Neuronal stem cell (in vitro differentiated cells): ENCODE results near the gene VPS8.
A peak's percentile ranks its signal among the peaks of the same experiment; 100 is the strongest.

ENCODE experiments used
- DNase-seq: peaks from one replicate; pipeline ENCODE4 v3.0.0-alpha.2; 2013; ENCODE audit warnings: low spot score
- H2AFZ ChIP-seq: one replicate; pipeline ENCODE4 v1.6.1; 2013; ENCODE audit warnings: mild to moderate bottlenecking, low read length, inconsistent platforms
- H2AK5ac ChIP-seq: 2 replicates; pipeline ENCODE4 v1.6.1; 2013; ENCODE audit warnings: low read depth, mild to moderate bottlenecking, inconsistent platforms, low read length, moderate library complexity, mixed read lengths
- H2BK120ac ChIP-seq: 2 replicates; pipeline ENCODE4 v1.6.1; 2013; ENCODE audit warnings: low read depth, mild to moderate bottlenecking, inconsistent platforms, low read length, moderate library complexity, mixed read lengths
- H2BK12ac ChIP-seq: one replicate; pipeline ENCODE4 v1.6.1; 2013; ENCODE audit warnings: low read length, inconsistent platforms
- H2BK15ac ChIP-seq: 2 replicates; pipeline ENCODE4 v1.6.1; 2013; ENCODE audit warnings: mild to moderate bottlenecking, low read length, inconsistent platforms, mixed read lengths
- H2BK5ac ChIP-seq: one replicate; pipeline ENCODE4 v1.6.1; 2013; ENCODE audit warnings: inconsistent platforms, mild to moderate bottlenecking, low read length, moderate library complexity
- H3K14ac ChIP-seq: one replicate; pipeline ENCODE4 v1.6.1; 2013; ENCODE audit warnings: low read length, inconsistent platforms
- H3K18ac ChIP-seq: 2 replicates; pipeline ENCODE4 v1.6.1; 2013; ENCODE audit warnings: low read length, inconsistent platforms
- H3K23ac ChIP-seq: 2 replicates; pipeline ENCODE4 v1.6.1; 2013; ENCODE audit warnings: low read depth, mild to moderate bottlenecking, mixed read lengths, low read length, inconsistent platforms; ENCODE audit not compliant: poor library complexity
- H3K27ac ChIP-seq: replicated peaks from 3 replicates; pipeline ENCODE4 v1.5.1; 2013; ENCODE audit warnings: low read length, inconsistent platforms
- H3K27me3 ChIP-seq, 3 experiments: 2 replicates each; pipeline ENCODE4 v1.6.1; 2013; ENCODE audit warnings: low read length in 3 of 3, mild to moderate bottlenecking in 2 of 3, inconsistent platforms in 1 of 3, low read depth in 1 of 3, mixed read lengths in 1 of 3, moderate library complexity in 1 of 3; ENCODE audit not compliant: control insufficient read depth in 3 of 3, insufficient read depth in 3 of 3
- H3K36me3 ChIP-seq, 2 donors: replicated peaks in 1 of 2; 2 replicates each; pipeline ENCODE4 v1.6.1; 2013; ENCODE audit warnings: low read length in 2 of 2; ENCODE audit not compliant: control insufficient read depth in 2 of 2, insufficient read depth in 2 of 2
- H3K4ac ChIP-seq: 2 replicates; pipeline ENCODE4 v1.6.1; 2013; ENCODE audit warnings: inconsistent platforms, mild to moderate bottlenecking, low read length, moderate library complexity
- H3K4me1 ChIP-seq, 2 donors: 1 replicate in 1 of 2; 2 replicates in 1 of 2; pipeline ENCODE4 v1.6.1; 2013; ENCODE audit warnings: low read length in 2 of 2, low read depth in 1 of 2; ENCODE audit not compliant: control insufficient read depth in 2 of 2, insufficient read depth in 1 of 2
- H3K4me2 ChIP-seq: one replicate; pipeline ENCODE4 v1.6.1; 2013; ENCODE audit warnings: mild to moderate bottlenecking, low read length, inconsistent platforms; ENCODE audit not compliant: insufficient read depth, poor library complexity, severe bottlenecking
- H3K4me3 ChIP-seq, 2 donors: 2 replicates each; pipeline ENCODE4 v1.5.1; 2013; ENCODE audit warnings: low read length in 2 of 2, mild to moderate bottlenecking in 2 of 2, inconsistent platforms in 1 of 2, moderate library complexity in 1 of 2
- H3K79me1 ChIP-seq: one replicate; pipeline ENCODE4 v1.6.1; 2013; ENCODE audit warnings: low read depth, mild to moderate bottlenecking, inconsistent platforms, low read length, moderate library complexity
- H3K9ac ChIP-seq: one replicate; pipeline ENCODE4 v1.6.1; 2013; ENCODE audit warnings: mild to moderate bottlenecking, low read depth, low read length, inconsistent platforms; ENCODE audit not compliant: poor library complexity
- H3K9me3 ChIP-seq, 2 donors: replicated peaks in 1 of 2; 2 replicates each; pipeline versions ENCODE3 to v1.6.1; 2013; ENCODE audit warnings: low read length in 2 of 2, mild to moderate bottlenecking in 2 of 2, inconsistent platforms in 1 of 2, low read depth in 1 of 2, mixed read lengths in 1 of 2, moderate library complexity in 1 of 2; ENCODE audit not compliant: control insufficient read depth in 2 of 2, insufficient read depth in 1 of 2
- H4K8ac ChIP-seq: one replicate; pipeline ENCODE4 v1.6.1; 2013; ENCODE audit warnings: low read depth, mild to moderate bottlenecking, inconsistent platforms, low read length, moderate library complexity
- H4K91ac ChIP-seq: one replicate; pipeline ENCODE4 v1.6.1; 2013; ENCODE audit warnings: low read length, low read depth, mild to moderate bottlenecking, inconsistent platforms; ENCODE audit not compliant: poor library complexity
- WGBS, 2 donors: extraction: QIAGEN DNeasy Blood & Tissue Kit; methylation state at CpG; one replicate each; pipeline ENCODE4 v1.1.7; 2013; ENCODE audit warnings: missing lambda C conversion rate in 2 of 2, mixed read lengths in 1 of 2; ENCODE audit not compliant: insufficient read length in 2 of 2, insufficient replicate concordance in 1 of 2; ENCODE audit errors: extremely low coverage in 2 of 2; 5-methylcytosine and 5-hydroxymethylcytosine counted together

VPS8 gene

GRCh38 chr3:184796954-184797353 is 15.0 kb upstream of the VPS8 start:
- H3K27me3 ChIP-seq = peaks cover 0 to 21% (median 0%) of the 10 kb centered on the region in 3 experiments
- no peak for DNase-seq
- H3K23ac ChIP-seq = no peak overlapping the region
- peaks cover 3 to 4% of the 10 kb centered on the region in 2 donors for H3K9me3 ChIP-seq
- H3K18ac ChIP-seq = no peak overlapping the region
- WGBS, 2 donors = no CpG with 5 or more reads among the region's 3 CpGs
- no peaks in the 10 kb centered on the region for H3K36me3 ChIP-seq
- H3K4me3 ChIP-seq = no peak overlapping the region
- no peak overlapping the region for H2AK5ac ChIP-seq
- no peak overlapping the region for H3K4me2 ChIP-seq
- H3K27ac ChIP-seq = no peak overlapping the region
- no peak overlapping the region for H2BK5ac ChIP-seq
- no peak overlapping the region for H4K91ac ChIP-seq
- no peaks in the 10 kb centered on the region for H3K79me1 ChIP-seq
- no peak overlapping the region for H4K8ac ChIP-seq
- H2AFZ ChIP-seq = peak overlapping the region; percentile 71
- H3K4me1 ChIP-seq = peaks cover 6 to 10% of the 10 kb centered on the region in 2 donors
- no peak overlapping the region for H3K4ac ChIP-seq
- no peak overlapping the region for H2BK15ac ChIP-seq
- peak overlapping the region; percentile 17 for H2BK120ac ChIP-seq
- H2BK12ac ChIP-seq = no peak overlapping the region
- no peak overlapping the region for H3K14ac ChIP-seq
- H3K9ac ChIP-seq = no peak overlapping the region

- H3K23ac ChIP-seq = no peak overlapping the region
- peaks cover 0 to 22% (median 0%) of the 10 kb centered on the region in 3 experiments for H3K27me3 ChIP-seq
- H2BK5ac ChIP-seq = no peak overlapping the region
- H3K4me3 ChIP-seq = no peak overlapping the region
- H4K8ac ChIP-seq = no peak overlapping the region
- H3K27ac ChIP-seq = no peak overlapping the region
- no peak overlapping the region for H2AK5ac ChIP-seq
- H3K79me1 ChIP-seq = no peaks in the 10 kb centered on the region
- no peak overlapping the region for H2AFZ ChIP-seq
- H2BK120ac ChIP-seq = no peak overlapping the region
- H3K18ac ChIP-seq = no peak overlapping the region
- no peak for DNase-seq
- no peak overlapping the region for H2BK15ac ChIP-seq
- no peak overlapping the region for H3K9ac ChIP-seq
- no peak overlapping the region for H4K91ac ChIP-seq
- no peak overlapping the region for H3K4me2 ChIP-seq
- H3K9me3 ChIP-seq = peaks cover 3 to 4% of the 10 kb centered on the region in 2 donors
- no peak overlapping the region for H2BK12ac ChIP-seq
- H3K4me1 ChIP-seq = peaks cover 6 to 10% of the 10 kb centered on the region in 2 donors
- H3K4ac ChIP-seq = no peak overlapping the region
- no peaks in the 10 kb centered on the region for H3K36me3 ChIP-seq
- H3K14ac ChIP-seq = no peak overlapping the region
- no CpG with 5 or more reads among the region's 3 CpGs for WGBS, 2 donors
These were observed 13.8 kb upstream of the VPS8 start for GRCh38 chr3:184798120-184798519.

DNA sequence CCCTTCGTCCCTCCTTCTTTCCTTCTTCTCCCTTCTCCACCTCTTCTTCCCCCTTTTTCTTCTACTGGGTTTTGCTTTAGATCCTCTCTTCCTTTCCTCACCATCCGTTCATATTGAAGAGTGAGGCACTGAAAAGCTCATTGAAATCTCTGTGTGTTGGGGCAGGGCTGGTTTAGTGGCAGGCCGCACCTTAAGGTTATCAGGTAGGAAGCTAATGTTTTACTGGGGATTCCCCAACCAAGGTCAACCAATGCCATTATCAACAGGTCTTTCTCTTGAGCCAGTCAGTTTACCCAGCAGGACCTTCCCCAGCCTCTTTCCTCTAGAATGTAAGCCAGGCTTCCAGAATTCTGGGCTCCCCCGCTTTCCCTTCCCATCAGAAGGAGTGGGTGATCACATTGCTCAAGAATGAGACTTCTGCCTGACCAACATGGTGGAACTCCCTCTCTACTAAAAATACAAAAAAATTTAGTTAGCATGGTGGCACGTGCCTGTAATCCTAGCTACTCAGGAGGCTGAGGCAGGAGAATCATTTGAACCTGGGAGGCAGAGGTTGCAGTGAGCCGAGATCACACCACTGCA is 11.5 kb upstream of the VPS8 start:
- no peak overlapping the region for H2AK5ac ChIP-seq
- H3K9me3 ChIP-seq = peaks cover 3 to 4% of the 10 kb centered on the region in 2 donors
- DNase-seq = no peak
- H3K23ac ChIP-seq = no peak overlapping the region
- H3K4me3 ChIP-seq = no peak overlapping the region
- no peak overlapping the region for H3K27ac ChIP-seq
- no CpG with 5 or more reads among the region's 6 CpGs for WGBS, 2 donors
- H3K14ac ChIP-seq = no peak overlapping the region
- H2BK5ac ChIP-seq = no peak overlapping the region
- no peak overlapping the region for H2AFZ ChIP-seq
- no peak overlapping the region for H4K8ac ChIP-seq
- H3K4ac ChIP-seq = no peak overlapping the region
- no peak overlapping the region for H3K4me2 ChIP-seq
- no peak overlapping the region for H3K18ac ChIP-seq
- H3K27me3 ChIP-seq = peaks cover 0 to 29% (median 0%) of the 10 kb centered on the region in 3 experiments
- no peak overlapping the region for H2BK120ac ChIP-seq
- no peak overlapping the region for H4K91ac ChIP-seq
- no peak overlapping the region for H3K9ac ChIP-seq
- no peaks in the 10 kb centered on the region for H3K79me1 ChIP-seq
- H3K4me1 ChIP-seq = peaks cover 2 to 6% of the 10 kb centered on the region in 2 donors
- no peak overlapping the region for H2BK15ac ChIP-seq
- H2BK12ac ChIP-seq = no peak overlapping the region
- H3K36me3 ChIP-seq = no peaks in the 10 kb centered on the region

DNA sequence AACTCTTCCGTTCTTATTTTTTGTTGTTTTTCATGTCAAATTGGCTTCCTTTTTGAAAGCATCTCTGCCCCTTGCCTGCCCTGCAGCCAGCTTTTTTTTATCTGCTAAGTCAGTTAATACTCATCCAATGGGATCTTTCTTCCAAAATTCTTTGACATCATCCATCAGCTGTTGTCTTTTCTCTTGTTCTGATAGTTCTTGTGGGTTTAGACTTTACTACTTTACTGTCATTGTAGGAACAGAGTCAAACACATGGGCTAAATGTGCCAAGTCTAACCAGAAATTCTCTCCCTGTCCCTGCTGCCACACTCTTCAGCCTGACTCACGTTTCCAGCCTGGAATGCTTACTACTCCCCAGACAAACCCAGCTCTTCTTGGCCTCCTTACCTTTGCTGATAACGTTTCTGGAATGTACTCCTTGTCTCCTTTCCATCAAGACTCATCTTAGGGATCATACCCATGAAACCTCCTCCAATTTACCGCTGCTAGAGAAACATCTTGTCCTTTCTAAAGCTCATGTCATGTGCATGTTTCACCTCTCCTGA is 10.7 kb upstream of the VPS8 start:
- Histone ChIP-seq H2BK120ac (no peak overlapping the region), H3K36me3 (no peaks in the 10 kb centered on the region), H4K8ac (no peak overlapping the region), H3K4ac (no peak overlapping the region), H3K9me3 (peaks cover 3 to 4% of the 10 kb centered on the region in 2 donors), H3K27me3 (peaks cover 0 to 32% (median 0%) of the 10 kb centered on the region in 3 experiments), H2AK5ac (no peak overlapping the region), H2BK12ac (no peak overlapping the region), H2BK15ac (no peak overlapping the region), H3K4me2 (no peak overlapping the region), H3K4me3 (no peak overlapping the region), H3K27ac (no peak overlapping the region), H3K4me1 (peaks cover 2% of the 10 kb centered on the region in 2 donors), H3K79me1 (no peaks in the 10 kb centered on the region), H2BK5ac (no peak overlapping the region), H3K14ac (no peak overlapping the region), H4K91ac (no peak overlapping the region), H3K23ac (no peak overlapping the region), H3K18ac (no peak overlapping the region), H3K9ac (no peak overlapping the region), H2AFZ (no peak overlapping the region)
- DNase-seq = no peak
- WGBS, 2 donors = 100% methylated on average over 1 of the region's 4 CpGs; no CpG with 5 or more reads in 1 of the 2 donors
